HG03095 (cell line): ENCODE results near the gene HNRNPU.

Source experiments
- ATAC-seq: cut with Tn5 transposase; IDR thresholded peaks from one replicate; pipeline ENCODE4 v1.9.1; 2021; ENCODE audit warnings: moderate library complexity; ENCODE audit not compliant: unreplicated experiment

The HNRNPU gene

GRCh38 chr1:244810221-244810620 lies 54.1 kb downstream of the HNRNPU start:
- no peak for ATAC-seq

GRCh38 chr1:244807138-244807537 lies 57.2 kb downstream of the HNRNPU start:
- no peak for ATAC-seq

- no peak for ATAC-seq
Observed at GRCh38 chr1:244804841-244805240, 59.5 kb downstream of the HNRNPU start.

- no peak for ATAC-seq
Observed at GRCh38 chr1:244802556-244803239, 61.6 kb downstream of the HNRNPU start.

- no peak for ATAC-seq
Observed at GRCh38 chr1:244802041-244802440, 62.3 kb downstream of the HNRNPU start.

- peak; percentile 71 for ATAC-seq
Observed at GRCh38 chr1:244801246-244801645, 63.1 kb downstream of the HNRNPU start.

GRCh38 chr1:244800821-244801220 lies 63.5 kb downstream of the HNRNPU start:
- ATAC-seq: no peak
